SK-N-SH (cell line): ENCODE measurements around the gene NEIL3. TPM values are rescaled to one million over a fixed set of nuclear protein-coding genes. Genes with fewer than 3 reads are reported as not detected.

Experiments
- CTCF ChIA-PET: fragments of 300-600, 350-600 bp; formaldehyde crosslinking; extraction: SDS; loops from one replicate; lab custom pipeline; 2021; lab: Yijun Ruan, JAX
- POLR2A ChIA-PET: fragments of 350-600 bp; sonication (Branson Sonifier 250); formaldehyde crosslinking; extraction: SDS; loops from one replicate; lab custom pipeline; 2020; ENCODE audit warnings: antibody characterized with exemption, inconsistent platforms; lab: Yijun Ruan, JAX
- DNase-seq: peaks from one replicate; pipeline ENCODE4 v3.0.0; 2012
- H2AFZ ChIP-seq: fragments of 200-600 bp; sonication (generic); 2 replicates; pipeline ENCODE4 v1.8.1; 2016; ENCODE audit warnings: antibody characterized with exemption, mild to moderate bottlenecking, low read depth
- H3F3A ChIP-seq: fragments of 200-600 bp; sonication (generic); replicated peaks from 2 replicates; pipeline ENCODE3; 2016; ENCODE audit warnings: antibody characterized with exemption, mild to moderate bottlenecking; ENCODE audit not compliant: insufficient read depth
- H3K27ac ChIP-seq, 2 experiments: fragments of 200-500 bp in 1 of 2; fragments of 200-600 bp in 1 of 2; sonication (Bioruptor generic) in 1 of 2; sonication (generic), shearing (Covaris generic) in 1 of 2; 2 replicates each; pipeline versions ENCODE4 v1.5.1 to v1.6.1; 2014 to 2016; ENCODE audit warnings: low read depth in 2 of 2, inconsistent platforms in 1 of 2, low read length in 1 of 2, mild to moderate bottlenecking in 1 of 2, mixed read lengths in 1 of 2
- H3K27me3 ChIP-seq: fragments of 200-600 bp; sonication (generic), shearing (Covaris generic); 2 replicates; pipeline ENCODE4 v1.6.1; 2016; ENCODE audit warnings: mixed run types; ENCODE audit not compliant: insufficient read depth
- H3K36me3 ChIP-seq, 2 experiments: fragments of 200-500 bp in 1 of 2; fragments of 200-600 bp in 1 of 2; sonication (Bioruptor generic) in 1 of 2; sonication (generic) in 1 of 2; replicated peaks in 1 of 2; 2 replicates each; pipeline versions ENCODE3 to v1.5.1; 2014 to 2016; ENCODE audit warnings: low read length in 1 of 2, mild to moderate bottlenecking in 1 of 2; ENCODE audit not compliant: insufficient read depth in 2 of 2, control insufficient read depth in 1 of 2
- H3K4me1 ChIP-seq, 2 experiments: fragments of 200-500 bp in 1 of 2; fragments of 200-600 bp in 1 of 2; sonication (Bioruptor generic) in 1 of 2; sonication (generic), shearing (Covaris generic) in 1 of 2; 2 replicates each; pipeline versions ENCODE4 v1.5.1 to v1.6.1; 2014 to 2016; ENCODE audit warnings: low read depth in 1 of 2, low read length in 1 of 2, mixed run types in 1 of 2; ENCODE audit not compliant: insufficient read depth in 2 of 2, control insufficient read depth in 1 of 2
- H3K4me2 ChIP-seq: fragments of 200-600 bp; sonication (generic), shearing (Covaris generic); 2 replicates; pipeline ENCODE4 v1.6.1; 2017; ENCODE audit warnings: mixed run types
- H3K4me3 ChIP-seq, 2 experiments: fragments of 200-500 bp in 1 of 2; fragments of 200-600 bp in 1 of 2; sonication (Bioruptor generic) in 1 of 2; sonication (generic), shearing (Covaris generic) in 1 of 2; 2 replicates each; pipeline versions ENCODE4 v1.5.1 to v1.8.1; 2014 to 2016; ENCODE audit warnings: low read depth in 2 of 2, inconsistent platforms in 1 of 2, low read length in 1 of 2, mild to moderate bottlenecking in 1 of 2, mixed read lengths in 1 of 2, moderate library complexity in 1 of 2
- H3K79me2 ChIP-seq: fragments of 200-600 bp; sonication (generic); 2 replicates; pipeline ENCODE4 v1.8.1; 2017; ENCODE audit warnings: mild to moderate bottlenecking; ENCODE audit not compliant: insufficient read depth
- H3K9ac ChIP-seq: fragments of 200-600 bp; sonication (generic); 2 replicates; pipeline ENCODE4 v1.6.1; 2017; ENCODE audit warnings: mixed run types
- H3K9me2 ChIP-seq: fragments of 200-600 bp; sonication (generic); 2 replicates; pipeline ENCODE4 v1.6.1; 2017; ENCODE audit warnings: mixed run types
- H3K9me3 ChIP-seq: fragments of 200-600 bp; sonication (generic); 2 replicates; pipeline ENCODE4 v1.6.1; 2017; ENCODE audit warnings: mixed run types, mild to moderate bottlenecking, moderate library complexity
- H4K20me1 ChIP-seq: fragments of 200-600 bp; sonication (generic); 2 replicates; pipeline ENCODE4 v1.6.1; 2017; ENCODE audit warnings: mild to moderate bottlenecking, mixed run types; ENCODE audit not compliant: insufficient read depth
- CHD2 ChIP-seq: fragments of 150-350 bp; IDR thresholded peaks from 2 replicates; pipeline ENCODE4 v1.6.1; 2018; ENCODE audit warnings: low read length; ENCODE audit not compliant: partially characterized antibody
- EP300 ChIP-seq, 2 experiments: IDR thresholded peaks; 2 replicates each; pipeline versions ENCODE4 v1.4.0 to v1.6.1; 2012; ENCODE audit warnings: borderline replicate concordance in 1 of 2, low read depth in 1 of 2, low read length in 1 of 2
- EZH2phosphoT487 ChIP-seq: fragments of 200-600 bp; sonication (generic); IDR thresholded peaks from 2 replicates; pipeline ENCODE4 v1.6.1; 2017; ENCODE audit warnings: low read depth, mixed run types, mild to moderate bottlenecking, antibody characterized with exemption, moderate library complexity, borderline replicate concordance
- FOXM1 ChIP-seq: IDR thresholded peaks from 2 replicates; pipeline ENCODE4 v1.4.0; 2012; ENCODE audit warnings: low read depth, mild to moderate bottlenecking
- GABPA ChIP-seq: IDR thresholded peaks from 2 replicates; pipeline ENCODE4 v1.4.0; 2012; ENCODE audit warnings: low read depth, mild to moderate bottlenecking
- MAX ChIP-seq: IDR thresholded peaks from 2 replicates; pipeline ENCODE4 v1.4.0; 2012; ENCODE audit warnings: low read depth
- MXI1 ChIP-seq: IDR thresholded peaks from 2 replicates; pipeline ENCODE4 v1.6.1; 2012; ENCODE audit warnings: mild to moderate bottlenecking, low read depth, low read length, improper control_type of control experiment
- NFIC ChIP-seq: IDR thresholded peaks from 2 replicates; pipeline ENCODE4 v1.4.0; 2012; ENCODE audit warnings: borderline replicate concordance
- POLR2AphosphoS5 ChIP-seq: IDR thresholded peaks from 2 replicates; pipeline ENCODE4 v1.6.1; 2012; ENCODE audit warnings: low read depth, low read length
- RXRA ChIP-seq: IDR thresholded peaks from 2 replicates; pipeline ENCODE4 v1.4.0; 2012; ENCODE audit warnings: low read depth, mild to moderate bottlenecking, borderline replicate concordance
- SMC3 ChIP-seq: IDR thresholded peaks from 2 replicates; pipeline ENCODE4 v1.6.1; 2012; ENCODE audit warnings: low read depth, low read length, improper control_type of control experiment
- TAF1 ChIP-seq: IDR thresholded peaks from 2 replicates; pipeline ENCODE4 v1.6.1; 2012; ENCODE audit warnings: low read depth, mild to moderate bottlenecking, low read length, moderate library complexity, borderline replicate concordance
- TCF12 ChIP-seq: IDR thresholded peaks from 2 replicates; pipeline ENCODE4 v1.4.0; 2012
- USF1 ChIP-seq: IDR thresholded peaks from 2 replicates; pipeline ENCODE4 v1.4.0; 2012; ENCODE audit warnings: low read depth, borderline replicate concordance
- YY1 ChIP-seq: IDR thresholded peaks from 2 replicates; pipeline ENCODE4 v1.4.0; 2012; ENCODE audit warnings: low read depth, mild to moderate bottlenecking
- ZBTB33 ChIP-seq: IDR thresholded peaks from 2 replicates; pipeline ENCODE4 v1.4.0; 2012; ENCODE audit warnings: low read depth, borderline replicate concordance
- WGBS: methylation state at CpG from one replicate; pipeline ENCODE4 v1.1.6; 2017; ENCODE audit warnings: low lambda C conversion rate; 5-methylcytosine and 5-hydroxymethylcytosine counted together
- polyA plus RNA-seq, 3 experiments: library from polyadenylated mRNA; depleted of rRNA; stranded (reverse); fragments of >200 nt; gene quantifications; 2 replicates each; pipeline ENCODE4 v1.2.3, GENCODE V29; 2012

The NEIL3 gene
- polyA plus RNA-seq, 1 of the 3 experiments (the other 2 are of a cell fraction), result 3.6 TPM

- TF ChIP-seq GABPA, result no peak
- TF ChIP-seq FOXM1, result no peak
- no peak for TF ChIP-seq CHD2
- TF ChIP-seq MXI1, result no peak
- TF ChIP-seq EZH2phosphoT487, result no peak
- no peak for TF ChIP-seq MAX
- TF ChIP-seq RXRA, result no peak
- no peak for TF ChIP-seq SMC3
- no peak for TF ChIP-seq ZBTB33
- no peak for TF ChIP-seq POLR2AphosphoS5
- TF ChIP-seq YY1, result no peak
- no peak for TF ChIP-seq USF1
- no peak for TF ChIP-seq TCF12
- TF ChIP-seq TAF1, result no peak
- TF ChIP-seq EP300 (IDR thresholded peaks at IDR 0.05; ENCODE audit: borderline replicate concordance in 1 of 2, low read depth in 1 of 2, low read length in 1 of 2), result no peak
- TF ChIP-seq NFIC, result no peak
- TF ChIP-seq, all 33 proteins: peak for 0
- WGBS, result 39% methylated on average over 2 of the region's 2 CpGs
- H3K9me2 ChIP-seq, result no peaks in the 10 kb centered on the region
- no peak overlapping the region for H3K9ac ChIP-seq
- H3K4me2 ChIP-seq, result no peak overlapping the region
- no peaks in the 10 kb centered on the region for H3K27me3 ChIP-seq
- H3K4me1 ChIP-seq, result peaks cover 0 to 4% of the 10 kb centered on the region in 2 experiments; a peak in 2 of 4 replicates
- DNase-seq, result no peak
- H2AFZ ChIP-seq, result no peak overlapping the region
- H3K27ac ChIP-seq, result no peak overlapping the region
- no peaks in the 10 kb centered on the region for H3F3A ChIP-seq
- no peaks in the 10 kb centered on the region for H4K20me1 ChIP-seq
- no peak overlapping the region for H3K4me3 ChIP-seq
- H3K9me3 ChIP-seq, result no peaks in the 10 kb centered on the region
- ChIA-PET CTCF (interaction anchor here (0.8 to 2.0 kb wide), 5 partner anchors 15 to 218 kb away, joined by 3 to 12 read pairs (median 3); no protein-coding TSS in a partner anchor), POLR2A (no interaction called here)
- H3K79me2 ChIP-seq, result no peaks in the 10 kb centered on the region
- H3K36me3 ChIP-seq, result no peaks in the 10 kb centered on the region
Measured at GRCh38 chr4:177264788-177265422, 44.8 kb upstream of the NEIL3 start.
